Kidney epithelial cell (primary cell): Measurements from ENCODE around the gene ADAMTS2. TPM values are rescaled to one million over a fixed set of nuclear protein-coding genes. Genes with fewer than 3 reads are reported as not detected.

Experiments
- DNase-seq: peaks from one replicate; pipeline ENCODE4 v3.0.0-alpha.2; 2010; ENCODE audit warnings: low read depth
- H3K27me3 ChIP-seq: 2 replicates; pipeline ENCODE4 v1.6.0; 2011; ENCODE audit warnings: low read length; ENCODE audit not compliant: control insufficient read depth, insufficient read depth
- H3K36me3 ChIP-seq: 2 replicates; pipeline ENCODE4 v1.5.1; 2011; ENCODE audit warnings: low read length; ENCODE audit not compliant: control insufficient read depth, insufficient read depth
- H3K4me3 ChIP-seq: 2 replicates; pipeline ENCODE4 v1.5.1; 2011; ENCODE audit warnings: low read depth, mild to moderate bottlenecking, control low read depth, low read length
- CTCF ChIP-seq: IDR thresholded peaks from 2 replicates; pipeline ENCODE4 v1.5.1; 2011; ENCODE audit warnings: mild to moderate bottlenecking, moderate library complexity, low read length, control low read depth, inconsistent platforms; ENCODE audit not compliant: insufficient read depth, poor library complexity, severe bottlenecking
- total RNA-seq: library from RNA; depleted of rRNA; stranded (reverse); fragments of >200 nt; gene quantifications from 2 replicates; pipeline ENCODE4 v1.2.3, GENCODE V29; 2015

The ADAMTS2 gene
- total RNA-seq, 1 donor from 2014 or later = 1.8 TPM

- TF ChIP-seq CTCF = no peak
- Histone ChIP-seq H3K27me3 (no peaks in the 10 kb centered on the region), H3K36me3 (no peaks in the 10 kb centered on the region), H3K4me3 (no peak overlapping the region)
- no peak for DNase-seq
Measured at GRCh38 chr5:179152941-179153340, 192.3 kb downstream of the ADAMTS2 start.

- no peak for TF ChIP-seq CTCF
- Histone ChIP-seq H3K36me3 (no peaks in the 10 kb centered on the region), H3K4me3 (no peak overlapping the region), H3K27me3 (no peaks in the 10 kb centered on the region)
- DNase-seq = no peak
Measured at GRCh38 chr5:179152144-179152895, 192.9 kb downstream of the ADAMTS2 start.

- DNase-seq = no peak
- Histone ChIP-seq H3K4me3 (no peak overlapping the region), H3K36me3 (no peaks in the 10 kb centered on the region), H3K27me3 (no peaks in the 10 kb centered on the region)
- no peak for TF ChIP-seq CTCF
Measured at GRCh38 chr5:179151286-179152118, 193.8 kb downstream of the ADAMTS2 start.

- no peaks in the 10 kb centered on the region for H3K36me3 ChIP-seq
- no peak overlapping the region for H3K4me3 ChIP-seq
- H3K27me3 ChIP-seq = no peaks in the 10 kb centered on the region
- no peak for TF ChIP-seq CTCF
- no peak for DNase-seq
Measured at GRCh38 chr5:179150011-179150410, 195.2 kb downstream of the ADAMTS2 start.

GRCh38 chr5:179149278-179149677 lies 196.0 kb downstream of the ADAMTS2 start:
- no peak overlapping the region for H3K4me3 ChIP-seq
- H3K36me3 ChIP-seq = no peaks in the 10 kb centered on the region
- DNase-seq = no peak
- no peaks in the 10 kb centered on the region for H3K27me3 ChIP-seq
- no peak for TF ChIP-seq CTCF
